ENCODE measurements around the gene TM7SF2.
A peak's percentile ranks its signal among the peaks of the same experiment; 100 is the strongest.

The TM7SF2 gene

GRCh38 chr11:65109231-65110198 lies 2.2 kb upstream of the TM7SF2 start:
- Histone ChIP-seq H3K4me1 (ENCODE audit: insufficient read depth, low read length) (peaks cover 5% of the 10 kb centered on the region; the same call in 1 of the 2 replicates), H3K9ac (ENCODE audit: low read depth, low read length) (no peak overlapping the region), H3K4me3 (ENCODE audit: low read length) (no peak overlapping the region), H3K27me3 (ENCODE audit: insufficient read depth, low read length) (no peaks in the 10 kb centered on the region), H3K27ac (ENCODE audit: low read length) (no peak overlapping the region), H3K36me3 (ENCODE audit: insufficient read depth, low read depth, low read length) (peaks cover 14% of the 10 kb centered on the region), H3K9me3 (ENCODE audit: insufficient read depth, low read depth, low read length) (no peaks in the 10 kb centered on the region)

GRCh38 chr11:65110354-65110861 lies 1.3 kb upstream of the TM7SF2 start:
- Histone ChIP-seq H3K9me3 (ENCODE audit: insufficient read depth, low read depth, low read length) (no peaks in the 10 kb centered on the region), H3K36me3 (ENCODE audit: insufficient read depth, low read depth, low read length) (peaks cover 14% of the 10 kb centered on the region), H3K9ac (ENCODE audit: low read depth, low read length) (no peak overlapping the region), H3K27me3 (ENCODE audit: insufficient read depth, low read length) (no peaks in the 10 kb centered on the region), H3K4me3 (ENCODE audit: low read length) (no peak overlapping the region), H3K27ac (ENCODE audit: low read length) (no peak overlapping the region), H3K4me1 (ENCODE audit: insufficient read depth, low read length) (peaks cover 5% of the 10 kb centered on the region; the same call in 1 of the 2 replicates)

- H3K36me3 ChIP-seq (ENCODE audit: insufficient read depth, low read depth, low read length) = peaks cover 21% of the 10 kb centered on the region
- H3K27me3 ChIP-seq (ENCODE audit: insufficient read depth, low read length) = no peaks in the 10 kb centered on the region
- no peak overlapping the region for H3K9ac ChIP-seq (ENCODE audit: low read depth, low read length)
- H3K9me3 ChIP-seq (ENCODE audit: insufficient read depth, low read depth, low read length) = no peaks in the 10 kb centered on the region
- H3K27ac ChIP-seq (ENCODE audit: low read length) = no peak overlapping the region
- peak overlapping the region; percentile 41; the same call in 1 of the 2 replicates for H3K4me3 ChIP-seq (ENCODE audit: low read length)
- H3K4me1 ChIP-seq (ENCODE audit: insufficient read depth, low read length) = peaks cover 5% of the 10 kb centered on the region; the same call in 1 of the 2 replicates
These were observed 421 bp upstream of the TM7SF2 start for GRCh38 chr11:65111159-65111743.

- Histone ChIP-seq H3K36me3 (ENCODE audit: insufficient read depth, low read depth, low read length) (peaks cover 19% of the 10 kb centered on the region), H3K4me3 (ENCODE audit: low read length) (peak overlapping the region; percentile 93), H3K4me1 (ENCODE audit: insufficient read depth, low read length) (peaks cover 5% of the 10 kb centered on the region; the same call in 1 of the 2 replicates), H3K9ac (ENCODE audit: low read depth, low read length) (peak overlapping the region; percentile 95), H3K27ac (ENCODE audit: low read length) (no peak overlapping the region), H3K9me3 (ENCODE audit: insufficient read depth, low read depth, low read length) (no peaks in the 10 kb centered on the region), H3K27me3 (ENCODE audit: insufficient read depth, low read length) (no peaks in the 10 kb centered on the region)
These were observed 1.1 kb downstream of the TM7SF2 start for GRCh38 chr11:65112546-65113360.

- Histone ChIP-seq H3K4me1 (ENCODE audit: insufficient read depth, low read length) (peaks cover 5% of the 10 kb centered on the region; the same call in 1 of the 2 replicates), H3K9ac (ENCODE audit: low read depth, low read length) (peak overlapping the region; percentile 95; the same call in 1 of the 2 replicates), H3K4me3 (ENCODE audit: low read length) (peak overlapping the region; percentile 93), H3K27me3 (ENCODE audit: insufficient read depth, low read length) (no peaks in the 10 kb centered on the region), H3K9me3 (ENCODE audit: insufficient read depth, low read depth, low read length) (no peaks in the 10 kb centered on the region), H3K27ac (ENCODE audit: low read length) (no peak overlapping the region), H3K36me3 (ENCODE audit: insufficient read depth, low read depth, low read length) (peaks cover 21% of the 10 kb centered on the region)
These were observed 1.7 kb downstream of the TM7SF2 start for GRCh38 chr11:65113361-65113756.

- Histone ChIP-seq H3K9ac (ENCODE audit: low read depth, low read length) (peak overlapping the region; percentile 95; the same call in 1 of the 2 replicates), H3K4me1 (ENCODE audit: insufficient read depth, low read length) (peaks cover 5% of the 10 kb centered on the region; the same call in 1 of the 2 replicates), H3K9me3 (ENCODE audit: insufficient read depth, low read depth, low read length) (no peaks in the 10 kb centered on the region), H3K27me3 (ENCODE audit: insufficient read depth, low read length) (no peaks in the 10 kb centered on the region), H3K36me3 (ENCODE audit: insufficient read depth, low read depth, low read length) (peaks cover 22% of the 10 kb centered on the region), H3K27ac (ENCODE audit: low read length) (no peak overlapping the region), H3K4me3 (ENCODE audit: low read length) (no peak overlapping the region)
These were observed 2.2 kb downstream of the TM7SF2 start for GRCh38 chr11:65113839-65114238.

GRCh38 chr11:65114538-65115171 lies 3.0 kb downstream of the TM7SF2 start:
- Histone ChIP-seq H3K9ac (ENCODE audit: low read depth, low read length) (no peak overlapping the region), H3K36me3 (ENCODE audit: insufficient read depth, low read depth, low read length) (peaks cover 24% of the 10 kb centered on the region), H3K4me1 (ENCODE audit: insufficient read depth, low read length) (peaks cover 5% of the 10 kb centered on the region; the same call in 1 of the 2 replicates), H3K27me3 (ENCODE audit: insufficient read depth, low read length) (no peaks in the 10 kb centered on the region), H3K9me3 (ENCODE audit: insufficient read depth, low read depth, low read length) (no peaks in the 10 kb centered on the region), H3K4me3 (ENCODE audit: low read length) (no peak overlapping the region), H3K27ac (ENCODE audit: low read length) (no peak overlapping the region)

GRCh38 chr11:65115361-65116082 lies 3.9 kb downstream of the TM7SF2 start:
- Histone ChIP-seq H3K36me3 (ENCODE audit: insufficient read depth, low read depth, low read length) (peaks cover 33% of the 10 kb centered on the region), H3K27me3 (ENCODE audit: insufficient read depth, low read length) (no peaks in the 10 kb centered on the region), H3K4me3 (ENCODE audit: low read length) (no peak overlapping the region), H3K9ac (ENCODE audit: low read depth, low read length) (no peak overlapping the region), H3K9me3 (ENCODE audit: insufficient read depth, low read depth, low read length) (no peaks in the 10 kb centered on the region), H3K27ac (ENCODE audit: low read length) (no peak overlapping the region), H3K4me1 (ENCODE audit: insufficient read depth, low read length) (peaks cover 5% of the 10 kb centered on the region; the same call in 1 of the 2 replicates)

- Histone ChIP-seq H3K4me3 (ENCODE audit: low read length) (peak overlapping the region; percentile 83), H3K9ac (ENCODE audit: low read depth, low read length) (peak overlapping the region; percentile 92), H3K4me1 (ENCODE audit: insufficient read depth, low read length) (peaks cover 7% of the 10 kb centered on the region; the same call in 1 of the 2 replicates), H3K36me3 (ENCODE audit: insufficient read depth, low read depth, low read length) (peaks cover 41% of the 10 kb centered on the region), H3K27me3 (ENCODE audit: insufficient read depth, low read length) (no peaks in the 10 kb centered on the region), H3K27ac (ENCODE audit: low read length) (no peak overlapping the region), H3K9me3 (ENCODE audit: insufficient read depth, low read depth, low read length) (no peaks in the 10 kb centered on the region)
These were observed 4.9 kb downstream of the TM7SF2 start for GRCh38 chr11:65116370-65117205.
